H1 (cell line): Measurements from ENCODE around the gene TNS3.

ENCODE experiments used
- BRCA1 ChIP-seq: IDR thresholded peaks from 2 replicates; pipeline ENCODE4 v1.6.1; 2012; ENCODE audit warnings: low read depth, low read length, improper control_type of control experiment
- CTCF ChIP-seq, 3 experiments: IDR thresholded peaks; 1 replicate in 2 of 3; 2 replicates in 1 of 3; pipeline versions ENCODE4 v1.5.1 to v1.6.1; 2011; ENCODE audit warnings: low read length in 3 of 3, mild to moderate bottlenecking in 3 of 3, inconsistent platforms in 2 of 3, low read depth in 1 of 3, moderate library complexity in 1 of 3; ENCODE audit not compliant: insufficient read depth in 1 of 3; ENCODE audit errors: control extremely low read depth in 1 of 3
- HDAC2 ChIP-seq, 2 experiments: fragments of 300-600 bp in 1 of 2; sonication (generic) in 1 of 2; IDR thresholded peaks; 2 replicates each; pipeline ENCODE4 v1.6.1; 2011 to 2012; ENCODE audit warnings: low read depth in 2 of 2, low read length in 2 of 2, mild to moderate bottlenecking in 2 of 2, moderate library complexity in 2 of 2, borderline replicate concordance in 1 of 2, inconsistent platforms in 1 of 2
- JUN ChIP-seq: IDR thresholded peaks from 2 replicates; pipeline ENCODE4 v1.6.1; 2011; ENCODE audit warnings: low read depth, mild to moderate bottlenecking, improper control_type of control experiment, low read length
- MAX ChIP-seq: IDR thresholded peaks from 2 replicates; pipeline ENCODE4 v1.6.1; 2012; ENCODE audit warnings: inconsistent platforms
- POLR2A ChIP-seq, 2 experiments: IDR thresholded peaks; 1 replicate in 1 of 2; 2 replicates in 1 of 2; pipeline ENCODE4 v1.6.1; 2011; ENCODE audit warnings: low read depth in 2 of 2, low read length in 2 of 2, mild to moderate bottlenecking in 2 of 2; ENCODE audit errors: control extremely low read depth in 1 of 2
- POLR2AphosphoS5 ChIP-seq: IDR thresholded peaks from 2 replicates; pipeline ENCODE4 v1.6.1; 2011; ENCODE audit warnings: low read depth, low read length
- POU5F1 ChIP-seq: IDR thresholded peaks from 2 replicates; pipeline ENCODE4 v1.6.1; 2011; ENCODE audit warnings: low read depth, mild to moderate bottlenecking, low read length, moderate library complexity
- SP4 ChIP-seq: IDR thresholded peaks from 2 replicates; pipeline ENCODE4 v1.6.1; 2012; ENCODE audit warnings: low read length, inconsistent platforms
- SUZ12 ChIP-seq: fragments of 200-600 bp; sonication (generic); IDR thresholded peaks from 2 replicates; pipeline ENCODE4 v1.6.1; 2012; ENCODE audit warnings: mild to moderate bottlenecking, inconsistent platforms, low read length, moderate library complexity, mixed read lengths

- TF ChIP-seq POLR2A (IDR thresholded peaks at IDR 0.05; ENCODE audit: control extremely low read depth in 1 of 2, low read depth in 2 of 2, low read length in 2 of 2) (no peak), SUZ12 (no peak), HDAC2 (IDR thresholded peaks at IDR 0.05; ENCODE audit: borderline replicate concordance in 1 of 2, low read depth in 2 of 2, low read length in 2 of 2) (no peak), POU5F1 (no peak), CTCF (IDR thresholded peaks at IDR 0.05; ENCODE audit: control extremely low read depth in 1 of 3, insufficient read depth in 1 of 3, low read depth in 1 of 3, low read length in 3 of 3) (no peak), MAX (no peak), JUN (no peak), SP4 (no peak), POLR2AphosphoS5 (no peak), BRCA1 (no peak)
These were observed 316.3 kb downstream of the TNS3 start for GRCh38 chr7:47265621-47266020.
